CD4-positive, alpha-beta T cell (primary cell): ENCODE results near the gene RASSF9. TPM values are rescaled to one million over a fixed set of nuclear protein-coding genes. Genes with fewer than 3 reads are reported as not detected.

Source experiments
- ATAC-seq: fragments of 200-7000 bp; cut with Tn5 transposase; one replicate; pipeline ENCODE4 v1.10.0; 2022; ENCODE audit warnings: mild to moderate bottlenecking; ENCODE audit not compliant: poor library complexity
- CTCF ChIA-PET: fragments of 350-600 bp; sonication (Branson Sonifier 250); formaldehyde crosslinking; loops from one replicate; lab custom pipeline; 2021; ENCODE audit warnings: antibody characterized with exemption, inconsistent platforms; lab: Charles Lee
- POLR2A ChIA-PET: fragments of 350-600 bp; sonication (Branson Sonifier 250); formaldehyde crosslinking; loops from one replicate; lab custom pipeline; 2021; ENCODE audit warnings: antibody characterized with exemption, inconsistent platforms; lab: Charles Lee
- DNase-seq, 14 experiments: peaks; one replicate each; pipeline ENCODE4 v3.0.0-alpha.2; 2013 to 2020; ENCODE audit warnings: mixed read lengths in 2 of 14
- H3K27ac ChIP-seq, 2 donors: one replicate each; pipeline versions ENCODE4 v1.5.1 to v1.7.0; 2013; ENCODE audit warnings: low read length in 2 of 2, low read depth in 1 of 2, mild to moderate bottlenecking in 1 of 2
- H3K27me3 ChIP-seq, 2 experiments: 1 replicate in 1 of 2; 2 replicates in 1 of 2; pipeline versions ENCODE4 v1.6.1 to v1.7.0; 2013; ENCODE audit warnings: low read length in 2 of 2, control low read depth in 1 of 2, mild to moderate bottlenecking in 1 of 2, moderate library complexity in 1 of 2; ENCODE audit not compliant: insufficient read depth in 2 of 2, control insufficient read depth in 1 of 2
- H3K36me3 ChIP-seq: one replicate; pipeline ENCODE4 v1.6.1; 2013; ENCODE audit warnings: low read length, control low read depth; ENCODE audit not compliant: insufficient read depth
- H3K4me1 ChIP-seq: one replicate; pipeline ENCODE4 v1.6.1; 2013; ENCODE audit warnings: low read length, control low read depth; ENCODE audit not compliant: insufficient read depth
- H3K4me3 ChIP-seq: one replicate; pipeline ENCODE4 v1.5.1; 2013; ENCODE audit warnings: mild to moderate bottlenecking, low read length, moderate library complexity
- H3K9me3 ChIP-seq, 2 experiments: 1 replicate in 1 of 2; 2 replicates in 1 of 2; pipeline versions ENCODE4 v1.6.1 to v1.7.0; 2013; ENCODE audit warnings: low read length in 2 of 2, mild to moderate bottlenecking in 2 of 2, control low read depth in 1 of 2, moderate library complexity in 1 of 2; ENCODE audit not compliant: control insufficient read depth in 1 of 2, insufficient read depth in 1 of 2
- H3K27ac Mint-ChIP-seq: one replicate; pipeline ENCODE4 v1.8.0; 2020; ENCODE audit warnings: mixed read lengths
- H3K27me3 Mint-ChIP-seq: one replicate; pipeline ENCODE4 v1.8.0; 2021; ENCODE audit warnings: mixed read lengths
- H3K36me3 Mint-ChIP-seq: one replicate; pipeline ENCODE4 v1.8.0; 2021; ENCODE audit warnings: low read depth, mixed read lengths
- H3K4me1 Mint-ChIP-seq: one replicate; pipeline ENCODE4 v1.8.0; 2021; ENCODE audit warnings: low read depth, mixed read lengths
- H3K4me3 Mint-ChIP-seq: one replicate; pipeline ENCODE4 v1.8.0; 2020; ENCODE audit warnings: mild to moderate bottlenecking, mixed read lengths
- H3K9me3 Mint-ChIP-seq: one replicate; pipeline ENCODE4 v1.8.0; 2020; ENCODE audit warnings: mixed read lengths
- intact Hi-C, 2 experiments: fragments of 100-400 bp; cut with DNase I in 1 of 2; cut with micrococcal nuclease in 1 of 2; formaldehyde crosslinking; loops; one replicate each; pipeline versions ENCODE4 v1.15.1 to v1.9.0; 2023 to 2025; cut with DNase I, micrococcal nuclease
- total RNA-seq, 174 experiments: library from RNA in 2 of 174; stranded (reverse) in 2 of 174; gene quantifications; one replicate each; pipeline ENCODE4 v1.2.3 and lab custom pipeline; 2021 to 2026
- TF ChIP-seq, protein P1 (sequence below): fragments of 200-600 bp; IDR thresholded peaks from one replicate; pipeline ENCODE4 v1.8.0; 2022; ENCODE audit warnings: antibody characterized with exemption, mild to moderate bottlenecking

The RASSF9 gene
- total RNA-seq, 2 experiments from 2014 or later = not detected

DNA sequence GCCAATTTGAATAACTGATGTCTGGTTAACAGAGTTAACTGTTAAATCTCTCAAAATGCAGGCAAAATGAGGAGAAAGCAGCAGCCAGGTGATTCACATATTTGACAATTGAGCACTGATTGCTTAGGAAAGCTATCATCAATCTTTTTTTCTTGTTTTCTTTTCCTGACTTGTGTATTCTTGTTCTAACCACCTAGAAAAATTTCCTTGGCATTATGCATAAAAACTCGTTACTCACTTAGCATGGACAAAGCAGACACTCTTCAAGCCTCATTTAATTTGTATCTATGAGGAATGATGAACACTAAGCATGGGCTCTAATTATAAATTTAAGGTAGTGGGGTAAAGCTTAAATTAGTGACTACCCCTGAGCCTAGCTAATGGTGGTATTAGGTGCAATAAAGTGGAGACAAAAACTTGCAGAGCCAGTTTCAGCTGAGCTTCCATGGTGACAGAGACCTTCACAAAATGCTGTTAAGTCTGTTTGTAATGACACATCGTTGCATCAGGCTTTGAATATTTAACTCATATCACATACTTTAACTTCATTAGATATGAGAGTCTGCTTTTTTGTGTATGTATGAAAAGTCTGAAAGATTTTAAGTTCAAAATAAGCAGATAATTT lies 52.0 kb downstream of the RASSF9 start:
- Mint-ChIP-seq H3K36me3 (no peaks in the 10 kb centered on the region), H3K4me1 (no peaks in the 10 kb centered on the region), H3K4me3 (no peak overlapping the region), H3K9me3 (no peaks in the 10 kb centered on the region), H3K27ac (no peak overlapping the region), H3K27me3 (no peaks in the 10 kb centered on the region)
- intact Hi-C loops = no loop called here
- H3K27ac ChIP-seq = no peak overlapping the region
- ATAC-seq (no peak), DNase-seq (no peak)
- no peaks in the 10 kb centered on the region for H3K4me1 ChIP-seq
- ChIA-PET CTCF (no interaction called here), POLR2A (no interaction called here)
- H3K27me3 ChIP-seq = no peaks in the 10 kb centered on the region
- no peak overlapping the region for H3K4me3 ChIP-seq
- TF ChIP-seq, protein P1, sequence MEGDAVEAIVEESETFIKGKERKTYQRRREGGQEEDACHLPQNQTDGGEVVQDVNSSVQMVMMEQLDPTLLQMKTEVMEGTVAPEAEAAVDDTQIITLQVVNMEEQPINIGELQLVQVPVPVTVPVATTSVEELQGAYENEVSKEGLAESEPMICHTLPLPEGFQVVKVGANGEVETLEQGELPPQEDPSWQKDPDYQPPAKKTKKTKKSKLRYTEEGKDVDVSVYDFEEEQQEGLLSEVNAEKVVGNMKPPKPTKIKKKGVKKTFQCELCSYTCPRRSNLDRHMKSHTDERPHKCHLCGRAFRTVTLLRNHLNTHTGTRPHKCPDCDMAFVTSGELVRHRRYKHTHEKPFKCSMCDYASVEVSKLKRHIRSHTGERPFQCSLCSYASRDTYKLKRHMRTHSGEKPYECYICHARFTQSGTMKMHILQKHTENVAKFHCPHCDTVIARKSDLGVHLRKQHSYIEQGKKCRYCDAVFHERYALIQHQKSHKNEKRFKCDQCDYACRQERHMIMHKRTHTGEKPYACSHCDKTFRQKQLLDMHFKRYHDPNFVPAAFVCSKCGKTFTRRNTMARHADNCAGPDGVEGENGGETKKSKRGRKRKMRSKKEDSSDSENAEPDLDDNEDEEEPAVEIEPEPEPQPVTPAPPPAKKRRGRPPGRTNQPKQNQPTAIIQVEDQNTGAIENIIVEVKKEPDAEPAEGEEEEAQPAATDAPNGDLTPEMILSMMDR = no peak
- no peaks in the 10 kb centered on the region for H3K36me3 ChIP-seq
- H3K9me3 ChIP-seq = peaks cover 0 to 9% of the 10 kb centered on the region in 2 experiments

DNA sequence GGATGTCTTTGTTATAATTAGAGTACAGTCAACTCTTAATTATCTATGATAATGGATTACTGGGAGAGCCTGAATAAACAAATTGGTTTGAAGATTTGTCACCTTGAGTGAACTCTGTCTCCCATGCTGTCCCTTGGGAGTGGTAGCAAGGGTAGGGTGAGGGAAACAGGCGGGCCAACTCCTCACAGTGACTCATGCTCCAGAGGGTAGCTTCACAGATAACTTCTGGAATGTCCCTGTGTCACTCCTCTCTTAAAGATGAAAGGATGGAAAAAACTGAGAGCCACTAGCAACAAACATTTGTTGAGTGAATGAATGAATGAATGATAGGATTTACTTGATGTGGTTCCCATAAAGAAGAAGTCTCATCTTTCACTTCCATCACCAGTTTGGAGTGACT lies 53.5 kb downstream of the RASSF9 start:
- Histone ChIP-seq H3K27me3 (no peaks in the 10 kb centered on the region), H3K9me3 (peaks cover 0 to 9% of the 10 kb centered on the region in 2 experiments), H3K4me3 (no peak overlapping the region), H3K27ac (no peak overlapping the region), H3K4me1 (no peaks in the 10 kb centered on the region), H3K36me3 (no peaks in the 10 kb centered on the region)
- Mint-ChIP-seq H3K4me1 (no peaks in the 10 kb centered on the region), H3K36me3 (no peaks in the 10 kb centered on the region), H3K4me3 (no peak overlapping the region), H3K27me3 (no peaks in the 10 kb centered on the region), H3K9me3 (no peaks in the 10 kb centered on the region), H3K27ac (no peak overlapping the region)
- ChIA-PET CTCF (no interaction called here), POLR2A (no interaction called here)
- ATAC-seq (no peak), DNase-seq (no peak)
- intact Hi-C loops = no loop called here
- TF ChIP-seq, protein P1 = no peak

DNA sequence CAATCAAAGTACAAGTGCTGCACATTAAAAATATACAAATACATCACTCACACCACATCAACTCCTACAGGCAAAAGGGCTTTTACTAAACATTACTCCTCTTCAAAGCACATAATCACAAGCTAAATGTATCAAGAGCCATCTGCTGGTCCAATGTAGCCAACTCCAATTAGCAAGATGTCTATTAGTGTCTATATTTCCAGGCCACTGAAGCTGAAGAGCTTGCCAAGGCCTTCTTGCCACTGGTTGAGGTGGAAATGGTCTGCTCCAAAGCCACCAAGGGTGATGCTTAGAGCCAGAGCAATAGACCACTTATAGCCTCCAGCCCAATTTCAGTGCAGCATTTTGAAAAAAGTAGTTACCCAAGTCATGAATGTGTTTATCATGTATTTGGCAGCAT lies 54.4 kb downstream of the RASSF9 start:
- CTCF ChIA-PET = no interaction called here
- Mint-ChIP-seq H3K9me3 (no peaks in the 10 kb centered on the region), H3K36me3 (no peaks in the 10 kb centered on the region), H3K4me3 (no peak overlapping the region), H3K27me3 (no peaks in the 10 kb centered on the region), H3K4me1 (no peaks in the 10 kb centered on the region), H3K27ac (no peak overlapping the region)
- DNase-seq = no peak
- Histone ChIP-seq H3K9me3 (peaks cover 0 to 9% of the 10 kb centered on the region in 2 experiments), H3K4me1 (no peaks in the 10 kb centered on the region), H3K4me3 (no peak overlapping the region), H3K27ac (no peak overlapping the region), H3K36me3 (no peaks in the 10 kb centered on the region), H3K27me3 (no peaks in the 10 kb centered on the region)
- TF ChIP-seq, protein P1 = no peak
- ATAC-seq = no peak
- POLR2A ChIA-PET = no interaction called here
- intact Hi-C loops = no loop called here
